HUDEP-2 (cell line): ENCODE measurements around the gene KCNH8.
"Not testable (repeated sequence)": the region's sequence is repeated elsewhere in the genome, so short reads cannot be mapped to it uniquely, and the experiment has no call there.

ENCODE experiments used
- DNase-seq, 76 experiments: peaks; one replicate each; lab custom pipeline; 2025; ENCODE audit not compliant: unreplicated experiment in 76 of 76; lab: John Stamatoyannopoulos, UW

KCNH8 gene

DNA sequence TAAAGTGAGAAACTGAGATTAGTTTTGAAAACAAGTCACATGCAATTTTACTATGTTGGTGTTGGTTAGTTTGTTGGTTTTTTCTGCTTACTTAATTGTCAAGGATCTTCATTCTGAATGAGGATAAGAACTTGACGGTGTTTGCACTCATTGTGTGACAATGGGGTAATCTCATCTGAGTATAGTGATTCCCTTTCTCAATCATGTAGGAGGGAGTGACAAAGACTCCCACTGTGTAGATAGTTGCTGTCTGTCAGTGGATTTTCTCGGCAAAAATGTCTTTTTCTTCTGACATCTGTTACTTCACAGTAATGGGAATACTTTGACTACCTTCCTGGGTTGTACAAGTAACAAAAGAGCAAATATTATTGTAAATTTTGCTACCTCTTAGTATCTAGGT, 23.5 kb downstream of the KCNH8 start:
- no peak for DNase-seq

DNA sequence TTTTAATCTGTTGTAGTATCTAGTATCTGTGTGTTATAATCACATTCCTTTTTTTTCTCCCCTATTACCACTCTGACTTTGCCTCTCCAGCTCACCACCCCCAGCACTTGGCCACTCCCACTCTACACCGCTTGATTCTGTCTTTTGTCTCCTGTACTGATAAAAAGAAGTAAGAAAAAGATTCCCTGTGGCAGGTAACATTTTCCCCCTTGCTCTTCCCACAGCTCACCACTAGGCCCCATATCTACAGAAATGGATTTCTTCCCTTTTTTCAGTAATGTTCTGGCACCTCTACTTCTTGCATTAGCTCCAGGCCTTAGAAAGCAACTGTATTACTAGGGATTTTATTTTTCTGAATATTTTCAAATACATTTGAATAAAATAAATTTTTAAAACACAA, 25.6 kb downstream of the KCNH8 start:
- no peak for DNase-seq

DNA sequence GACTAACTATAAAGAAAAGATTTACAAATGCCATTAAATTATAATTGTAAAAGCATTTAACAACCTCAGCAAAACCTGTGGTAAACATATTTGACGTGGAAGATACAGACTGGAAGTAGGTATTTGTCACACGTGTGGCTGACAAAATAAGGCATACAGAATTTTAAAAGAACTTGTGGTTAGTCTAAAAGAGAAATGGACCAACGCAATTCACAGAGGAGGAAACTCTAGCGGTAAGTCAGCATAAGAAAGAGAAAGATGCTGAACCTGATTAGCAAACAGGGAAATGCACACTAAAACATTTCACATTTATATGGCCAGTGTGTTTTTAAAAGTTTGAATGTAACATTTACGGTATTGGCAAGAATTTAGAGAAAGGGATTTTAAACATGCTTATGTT, 35.3 kb downstream of the KCNH8 start:
- no peak for DNase-seq

DNA sequence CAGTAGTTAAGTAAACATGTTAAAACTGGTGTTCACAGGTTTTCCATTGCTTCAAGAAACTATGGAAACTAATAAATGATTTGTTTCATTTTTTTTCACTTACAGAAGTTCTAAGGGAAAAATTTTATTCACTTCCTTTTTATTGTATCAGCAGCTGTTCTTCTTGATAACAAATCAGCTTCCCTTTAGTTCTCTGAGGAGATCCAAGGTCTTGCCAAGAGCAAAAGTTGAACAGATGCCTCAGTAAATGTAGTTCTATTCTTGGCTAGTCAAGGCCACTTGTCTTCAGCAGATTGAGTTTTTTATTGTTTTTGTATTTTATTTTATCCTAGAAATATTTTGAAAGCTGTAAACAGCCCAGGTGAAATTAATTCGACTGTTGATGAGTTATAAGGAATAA, 41.8 kb downstream of the KCNH8 start:
- DNase-seq, result no peak

DNA sequence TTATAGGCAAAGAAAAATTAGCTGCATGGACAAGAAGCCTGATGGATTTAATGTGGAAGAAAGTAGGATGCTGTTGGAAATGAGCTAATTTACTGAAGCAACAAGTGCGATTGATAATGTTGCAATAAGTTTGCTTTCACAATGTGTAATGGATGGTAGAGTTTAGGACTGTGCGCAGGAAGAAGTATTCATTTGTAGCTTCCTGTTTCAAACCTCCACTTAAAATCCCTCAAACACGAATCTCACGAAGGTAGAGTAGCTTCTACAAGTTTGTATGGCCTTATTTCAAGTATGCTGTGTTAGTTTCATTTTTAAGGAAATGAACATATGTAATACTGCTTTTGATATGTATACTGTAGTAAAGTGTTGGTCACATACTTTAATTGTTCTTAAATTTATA, 42.3 kb downstream of the KCNH8 start:
- no peak for DNase-seq

DNA sequence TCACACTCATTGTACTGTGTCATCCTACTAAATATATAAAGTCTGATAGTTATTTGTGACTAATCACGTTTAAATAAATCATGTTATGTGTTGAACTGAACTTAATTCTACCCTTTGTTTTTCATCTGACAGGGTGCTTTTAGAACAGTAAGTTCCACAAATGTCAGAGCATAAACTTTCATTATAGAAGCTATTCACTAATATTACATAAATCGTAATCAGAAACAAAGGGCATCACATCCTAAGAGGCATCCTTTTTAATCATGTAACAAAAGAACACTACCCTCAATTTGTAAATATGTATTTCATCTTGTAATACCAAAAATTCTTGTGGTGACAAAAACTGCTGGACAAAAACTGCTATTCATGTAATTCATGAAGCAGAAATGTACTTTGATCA, 50.8 kb downstream of the KCNH8 start:
- DNase-seq, result no peak

DNA sequence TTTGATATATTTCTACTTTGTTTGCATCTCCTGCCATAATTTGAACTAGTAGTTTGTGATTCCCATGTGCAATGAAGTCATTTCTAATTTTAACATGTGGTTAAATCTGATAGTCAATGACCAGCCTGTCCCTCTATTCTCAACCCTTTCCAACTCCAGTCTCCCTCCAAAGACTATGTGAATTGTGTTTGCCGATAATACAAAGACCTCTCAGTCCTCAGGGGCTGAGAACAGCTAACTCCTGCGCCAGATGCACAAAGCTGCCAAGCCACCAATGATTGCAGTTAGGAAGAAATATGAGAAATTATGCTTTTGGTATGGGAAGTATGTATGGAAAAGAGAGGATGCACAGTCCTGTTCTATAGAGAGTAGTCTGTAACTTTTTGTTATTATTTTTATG, 54.0 kb downstream of the KCNH8 start:
- no peak for DNase-seq

DNA sequence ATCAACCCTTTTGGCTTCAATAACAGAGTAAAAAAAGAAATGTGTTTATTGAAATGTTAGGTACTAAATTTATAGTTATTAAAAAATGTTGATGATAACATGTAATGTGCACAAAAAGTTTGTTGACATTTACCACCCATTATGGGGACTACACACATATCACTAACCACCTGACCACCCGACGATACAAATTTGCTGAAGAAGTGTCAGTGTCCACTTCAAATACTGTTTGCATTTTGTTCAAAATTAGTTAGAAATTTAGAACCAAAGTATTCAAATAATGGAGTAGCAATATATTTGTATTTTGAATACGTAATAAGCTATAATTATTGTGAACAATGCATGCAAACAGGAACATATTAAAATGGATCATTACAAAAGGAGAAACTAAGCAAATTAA, 54.4 kb downstream of the KCNH8 start:
- DNase-seq, result no peak

DNA sequence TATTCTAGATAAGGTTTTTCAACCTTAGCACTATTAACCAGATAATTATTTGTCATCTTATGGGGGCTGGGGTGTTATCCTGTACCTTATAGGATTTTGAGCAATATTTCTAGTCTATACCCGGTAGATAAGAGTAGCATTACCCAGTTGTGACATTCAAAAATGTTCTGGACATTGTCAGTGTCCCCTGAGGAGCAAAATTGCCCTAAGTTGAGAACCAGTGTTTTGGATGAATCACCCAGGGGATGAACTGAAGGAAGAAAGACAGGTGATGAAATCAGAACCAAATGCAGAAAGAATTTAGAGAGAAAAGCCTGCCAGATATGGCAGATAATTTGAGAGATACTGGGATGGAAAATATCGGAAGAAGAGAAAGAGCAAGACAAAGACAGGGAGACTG, 58.2 kb downstream of the KCNH8 start:
- DNase-seq, result no peak

DNA sequence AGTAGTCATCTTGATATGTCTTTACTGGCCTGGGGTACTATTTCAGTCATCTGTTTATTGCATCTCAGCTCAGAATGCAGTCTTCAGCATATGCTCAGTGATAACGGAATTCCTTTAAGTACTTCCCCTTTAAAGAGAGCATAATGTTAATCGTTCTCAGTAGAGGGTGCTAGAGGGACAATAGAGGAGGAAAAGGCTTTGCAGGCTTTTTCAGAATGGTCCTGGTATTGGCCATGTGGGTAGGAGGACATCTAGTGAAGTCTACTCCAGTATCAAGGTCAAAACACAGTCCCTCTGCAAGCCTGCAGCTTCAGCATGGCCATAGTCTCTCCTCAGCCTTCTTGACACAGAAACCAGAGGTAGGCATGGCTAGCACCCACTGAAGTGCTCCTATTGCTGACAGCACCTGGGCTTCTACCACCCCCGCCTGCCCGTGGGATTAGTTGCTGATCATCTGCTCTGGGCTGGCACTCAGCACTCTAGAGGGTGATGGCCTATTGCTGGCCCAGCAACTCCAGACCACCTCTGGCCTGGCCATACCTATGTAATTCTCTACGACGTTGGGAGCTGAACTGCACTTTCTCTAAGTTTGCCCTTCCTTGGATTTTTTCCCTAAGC, 65.4 kb downstream of the KCNH8 start:
- peak in 1 of 76 experiments; percentile 1 for DNase-seq

DNA sequence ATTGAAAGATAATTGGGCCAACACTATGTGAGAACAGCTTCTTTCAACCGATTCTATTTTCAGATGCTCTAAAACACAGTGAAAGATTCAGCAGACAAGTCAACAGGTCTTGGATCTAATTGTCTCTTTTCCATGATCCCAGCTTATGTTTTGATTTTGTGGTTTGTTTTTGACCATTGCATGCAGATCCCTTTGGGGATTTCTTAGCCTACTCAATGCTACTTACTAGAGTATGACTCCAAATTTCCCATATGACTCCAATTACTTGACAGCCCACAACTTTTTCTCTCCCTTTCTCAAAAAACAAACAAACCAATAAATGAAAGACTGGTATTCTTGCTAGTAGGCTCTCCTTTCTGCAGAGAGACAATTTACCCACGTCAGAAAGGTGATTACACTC, 67.1 kb downstream of the KCNH8 start:
- no peak for DNase-seq

DNA sequence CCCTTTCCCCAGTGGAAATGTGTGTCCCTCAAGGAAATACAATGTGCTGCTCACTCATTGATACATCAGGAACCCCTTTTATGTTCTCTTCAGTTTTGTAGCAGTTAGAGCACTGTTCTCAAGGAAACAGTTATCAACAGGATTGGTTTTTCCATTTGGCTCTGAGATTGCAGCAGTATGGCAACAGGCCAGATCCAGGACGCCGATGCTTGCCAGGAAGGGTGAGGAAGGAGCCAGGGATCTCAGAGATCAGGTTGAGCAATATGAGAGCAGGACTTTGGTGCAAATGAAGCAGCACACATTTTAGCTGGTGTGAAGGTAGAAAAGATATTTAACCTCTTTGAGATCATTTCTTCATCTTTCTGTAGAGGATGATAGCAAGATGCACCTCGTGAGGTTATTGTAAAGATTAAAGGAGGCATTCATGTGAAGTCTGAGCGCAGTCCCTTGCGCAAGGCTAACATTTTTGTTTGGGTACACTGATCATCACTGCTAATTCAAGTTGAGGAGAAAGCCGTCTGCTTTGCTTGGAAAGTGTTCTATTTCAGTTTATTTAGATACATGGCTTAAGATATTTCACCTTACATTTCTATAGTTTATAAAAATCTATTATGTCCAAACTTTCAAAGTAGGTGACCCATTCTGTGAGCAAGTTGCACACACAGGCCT, 68.5 kb downstream of the KCNH8 start:
- peak in 1 of 76 experiments; percentile 0 for DNase-seq

DNA sequence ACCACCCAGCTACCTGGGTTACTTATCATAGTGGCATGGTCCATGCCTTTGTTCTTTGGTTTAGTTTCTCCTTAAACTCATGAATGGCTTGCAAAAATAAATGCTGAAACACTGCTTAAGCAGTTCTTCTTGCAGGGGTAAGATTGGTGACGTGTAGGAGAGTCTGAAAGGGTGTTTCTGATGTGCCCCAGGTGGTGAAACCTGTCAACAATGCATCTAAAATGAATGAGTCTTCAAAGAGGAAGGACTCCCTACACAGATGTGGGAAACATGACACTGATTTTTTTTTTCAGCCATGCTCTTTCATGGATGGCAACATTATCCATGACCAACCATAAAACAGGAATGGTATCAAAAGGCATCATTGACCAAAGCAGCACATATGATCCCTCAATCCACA, 72.0 kb downstream of the KCNH8 start:
- no peak for DNase-seq

DNA sequence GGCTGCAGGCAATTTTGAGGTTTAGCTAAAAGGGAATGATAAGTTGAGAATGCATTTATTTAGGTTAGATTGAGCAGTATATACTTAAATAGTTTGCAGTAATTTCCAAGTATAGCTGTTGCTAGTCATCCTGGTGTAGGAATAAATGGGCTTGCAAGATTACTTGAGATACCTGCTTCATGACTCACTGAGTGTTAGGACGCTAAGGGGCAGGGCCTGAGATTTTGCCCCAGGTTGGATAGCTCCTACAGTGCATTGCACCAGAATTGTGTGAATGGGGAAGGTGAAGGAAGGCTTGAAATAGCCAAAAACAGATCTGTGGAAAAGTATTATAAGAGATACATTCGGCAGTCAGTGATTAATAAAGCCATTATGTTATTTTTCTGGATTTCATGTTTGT, 72.8 kb downstream of the KCNH8 start:
- DNase-seq, result no peak

DNA sequence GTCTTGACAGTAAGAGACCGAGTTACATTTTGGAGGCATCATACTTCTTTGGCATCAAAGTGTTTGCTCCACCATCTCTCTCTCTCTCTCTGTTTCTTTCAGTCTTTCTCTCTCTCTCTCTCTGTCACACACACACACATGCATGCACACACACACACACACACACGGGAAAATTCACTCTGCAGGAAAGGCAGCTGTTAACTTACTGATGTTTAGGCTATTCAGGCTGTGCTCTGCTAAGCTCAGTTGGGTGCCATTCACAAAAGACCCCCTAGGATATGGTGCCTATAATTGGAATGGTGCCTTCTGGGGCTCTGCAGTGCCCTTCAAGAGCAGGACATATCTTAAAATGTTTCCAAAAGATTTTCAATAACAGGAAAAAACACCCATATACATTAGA, 78.2 kb downstream of the KCNH8 start:
- no peak for DNase-seq

DNA sequence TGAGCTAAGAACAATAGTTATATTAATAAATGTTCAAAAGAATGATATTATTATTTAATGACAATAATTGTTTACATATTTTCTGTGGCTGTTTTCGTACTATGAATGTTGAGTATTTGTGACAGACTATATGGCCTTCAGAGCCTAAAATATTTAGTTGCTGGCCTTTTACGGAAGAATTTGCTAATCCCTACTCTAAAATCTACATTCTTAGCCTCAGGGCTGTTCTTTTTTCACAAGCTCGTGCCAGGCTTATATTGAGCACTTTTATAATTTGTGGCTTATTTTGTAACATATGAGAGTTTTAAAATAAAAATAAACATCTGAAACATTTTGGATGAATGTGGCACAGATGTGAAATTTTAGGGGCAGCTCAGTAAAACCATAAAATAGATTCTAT, 79.9 kb downstream of the KCNH8 start:
- no peak for DNase-seq

DNA sequence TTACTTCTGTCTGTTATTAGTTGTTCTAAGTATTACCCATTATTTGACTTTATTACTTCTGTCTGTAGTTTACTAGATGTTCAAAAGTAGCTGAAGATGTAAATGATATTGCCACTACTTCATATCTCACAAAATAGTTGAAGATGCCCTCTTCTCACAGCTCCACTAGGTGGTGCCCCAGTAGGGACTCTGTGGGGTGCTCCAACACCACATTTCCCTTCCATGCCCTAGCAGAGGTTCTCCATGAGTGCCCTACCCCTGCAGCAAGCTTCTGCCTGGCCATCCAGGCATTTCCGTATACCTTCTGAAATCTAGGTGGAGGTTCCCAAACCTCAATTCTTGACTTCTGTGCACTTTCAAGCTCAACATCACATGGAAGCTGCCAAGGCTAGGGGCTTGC, 80.8 kb downstream of the KCNH8 start:
- no peak for DNase-seq

DNA sequence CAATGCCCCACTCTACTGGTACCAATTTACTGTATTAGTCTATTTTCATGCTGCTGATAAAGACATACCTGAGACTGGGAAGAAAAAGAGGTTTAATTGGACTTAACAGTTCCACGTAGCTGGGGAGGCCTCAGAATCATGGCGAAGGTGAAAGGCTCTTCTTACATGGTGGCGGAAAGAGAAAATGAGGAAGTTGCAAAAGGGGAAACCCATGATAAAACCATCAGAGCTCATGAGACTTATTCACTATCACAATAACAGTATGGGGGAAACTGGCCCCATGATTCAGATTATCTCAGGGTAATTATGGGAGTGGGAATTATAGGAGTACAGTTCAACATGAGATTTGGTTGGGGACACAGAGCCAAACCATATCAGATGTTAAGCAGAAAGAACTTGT, 81.6 kb downstream of the KCNH8 start:
- not testable (repeated sequence) for DNase-seq

DNA sequence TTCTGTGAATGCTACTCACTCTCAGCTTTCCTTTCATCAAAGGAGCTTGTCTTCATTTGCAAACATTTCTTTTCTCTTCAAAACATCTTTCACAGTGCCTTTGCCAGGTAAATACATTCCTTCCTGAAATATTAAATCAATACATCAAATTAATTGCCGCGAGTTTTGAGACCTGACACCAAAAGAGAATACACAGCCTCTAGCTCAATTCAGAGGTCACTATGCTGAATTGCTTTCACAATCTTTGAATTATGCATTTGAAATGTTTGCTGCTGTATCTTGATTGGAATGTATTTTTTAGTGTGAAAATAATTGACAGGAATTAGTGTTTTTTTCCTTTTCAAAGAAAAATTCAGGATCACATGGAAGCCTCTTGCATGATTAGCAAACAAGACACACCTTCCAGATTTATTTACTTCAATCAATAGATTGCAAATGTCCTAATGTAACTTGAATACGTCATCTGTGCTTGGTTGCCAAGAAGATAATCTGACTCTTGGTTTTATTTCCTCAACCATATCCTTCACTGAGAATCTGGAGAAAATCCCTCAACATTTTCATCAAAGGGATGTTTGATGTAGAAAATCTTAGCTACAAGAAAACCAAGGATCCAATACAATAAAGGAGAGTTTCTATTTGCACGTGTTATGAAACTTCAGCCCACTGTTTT, 83.6 kb downstream of the KCNH8 start:
- no peak for DNase-seq

DNA sequence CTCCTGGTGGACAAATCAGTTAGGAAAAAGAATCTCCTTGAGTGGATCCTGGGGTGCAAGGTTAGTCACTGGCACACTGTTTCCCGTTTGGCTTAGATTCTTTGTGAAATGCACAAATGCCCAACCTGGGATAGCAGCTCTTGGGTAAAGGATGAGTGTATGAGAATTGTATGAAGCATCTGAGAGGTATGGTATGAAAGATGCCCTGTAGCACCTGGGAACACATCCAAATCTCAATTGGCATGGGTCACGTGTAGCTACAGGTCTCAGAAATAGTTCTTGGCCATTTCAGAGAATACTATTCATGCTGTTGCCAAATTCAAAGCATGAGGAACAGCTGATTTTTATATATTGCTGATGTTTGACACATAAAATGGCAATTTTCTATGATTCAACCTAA, 84.3 kb downstream of the KCNH8 start:
- no peak for DNase-seq

DNA sequence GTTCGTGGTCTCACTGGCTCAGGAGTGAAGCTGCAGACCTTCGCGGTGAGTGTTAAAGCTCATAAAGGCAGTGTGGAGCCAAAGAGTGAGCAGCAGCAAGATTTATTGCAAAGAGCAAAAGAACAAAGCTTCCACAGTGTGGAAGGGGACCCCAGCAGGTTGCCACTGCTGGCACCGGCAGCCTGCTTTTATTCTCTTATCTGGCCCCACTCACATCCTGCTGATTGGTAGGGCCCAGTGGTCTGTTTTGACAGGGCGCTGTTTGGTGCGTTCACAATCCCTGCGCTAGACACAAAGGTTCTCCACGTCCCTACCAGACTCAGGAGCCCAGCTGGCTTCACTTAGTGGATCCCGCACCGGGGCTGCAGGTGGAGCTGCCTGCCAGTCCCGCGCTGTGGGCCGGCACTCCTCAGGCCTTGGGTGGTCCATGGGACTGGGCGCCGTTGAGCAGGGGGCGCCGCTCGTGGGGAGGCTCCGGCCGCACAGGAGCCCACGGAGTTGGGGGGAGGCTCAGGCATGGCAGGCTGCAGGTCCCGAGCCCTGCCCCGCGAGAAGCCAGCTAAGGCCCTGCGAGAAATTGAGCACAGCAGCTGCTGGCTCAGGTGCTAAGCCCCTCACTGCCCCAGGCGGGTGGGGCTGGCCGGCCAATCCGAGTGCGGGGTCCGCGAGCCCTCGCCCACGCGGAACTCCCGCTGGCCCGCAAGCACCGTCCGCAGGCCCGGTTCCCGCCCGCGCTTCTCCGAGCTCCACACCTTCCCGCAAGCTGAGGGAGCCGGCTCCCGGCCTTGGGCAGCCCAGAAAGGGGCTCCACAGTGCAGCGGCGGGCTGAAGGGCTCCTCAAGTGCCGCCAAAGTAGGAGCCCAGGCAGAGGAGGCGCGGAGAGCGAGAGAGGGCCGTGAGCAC, 85.8 kb downstream of the KCNH8 start:
- DNase-seq, result not testable (repeated sequence)
